Stimulated activated CD4-positive, alpha-beta T cell treated with anti-CD3 and anti-CD28 coated beads, Interleukin-1b, Interleukin-23, amount 100 ng/mL, for 24 hours (primary cell): Measurements from ENCODE around the gene C1QL4.

Source experiments
- DNase-seq, 4 experiments: peaks; one replicate each; pipeline ENCODE4 v3.0.0-alpha.2; 2020; ENCODE audit warnings: low read depth in 4 of 4, low spot score in 1 of 4

C1QL4 gene

DNA sequence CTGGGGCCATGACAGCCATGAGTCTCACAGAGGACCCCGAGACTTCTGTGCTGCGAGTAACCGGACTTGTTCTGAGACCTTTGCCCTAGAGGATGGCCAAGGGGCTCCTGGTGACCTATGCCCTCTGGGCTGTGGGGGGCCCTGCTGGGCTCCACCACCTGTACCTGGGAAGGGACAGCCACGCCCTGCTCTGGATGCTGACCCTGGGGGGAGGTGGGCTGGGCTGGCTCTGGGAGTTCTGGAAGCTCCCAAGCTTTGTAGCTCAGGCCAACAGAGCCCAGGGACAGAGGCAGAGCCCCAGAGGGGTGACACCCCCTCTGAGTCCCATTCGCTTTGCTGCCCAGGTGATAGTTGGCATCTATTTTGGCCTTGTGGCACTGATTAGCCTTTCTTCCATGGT lies 11.8 kb upstream of the C1QL4 start:
- no peak for DNase-seq

- DNase-seq, result peak; percentile 57 to 64 (median 62)
These were observed 10.6 kb upstream of the C1QL4 start for GRCh38 chr12:49347311-49348193.

DNA sequence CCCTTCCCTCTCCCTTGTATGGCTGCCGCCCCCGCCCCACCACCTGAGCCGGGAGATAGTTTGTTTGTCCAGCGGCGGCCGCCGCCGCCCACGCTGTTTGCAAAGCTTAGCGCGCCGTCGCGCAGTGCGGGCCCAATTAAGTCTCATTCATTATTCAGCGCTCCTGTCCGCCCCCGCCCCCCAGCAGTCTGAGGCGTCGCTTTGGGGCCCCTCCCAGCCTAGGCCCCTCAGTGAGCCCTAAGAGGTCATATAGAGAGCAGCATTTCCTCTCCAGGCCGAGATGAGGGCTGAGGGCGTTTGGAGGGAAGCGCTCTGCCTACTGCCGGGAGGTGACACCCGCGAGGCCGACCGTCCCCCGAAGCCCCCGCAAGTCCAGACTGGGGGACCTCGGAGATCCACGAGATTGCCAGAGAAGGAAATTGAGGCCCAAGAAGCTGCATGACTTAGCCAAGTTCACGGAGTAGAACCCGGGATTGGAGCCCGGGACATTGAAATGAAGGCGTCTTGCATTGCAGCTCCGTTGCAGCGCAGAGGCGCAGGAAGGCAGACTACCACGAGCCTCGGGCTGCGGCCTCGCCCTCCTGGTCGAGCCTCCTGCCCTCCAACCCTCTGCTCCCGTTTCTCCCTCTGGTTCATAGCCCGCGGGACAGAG lies 9.8 kb upstream of the C1QL4 start, which contains the start of gene DNAJC22:
DNAJC22 (plus strand) TSS at position 230 of the 652 bp plus-strand sequence. CDS start 1,985 bp downstream, outside the sequence.
- DNase-seq, result no peak

DNA sequence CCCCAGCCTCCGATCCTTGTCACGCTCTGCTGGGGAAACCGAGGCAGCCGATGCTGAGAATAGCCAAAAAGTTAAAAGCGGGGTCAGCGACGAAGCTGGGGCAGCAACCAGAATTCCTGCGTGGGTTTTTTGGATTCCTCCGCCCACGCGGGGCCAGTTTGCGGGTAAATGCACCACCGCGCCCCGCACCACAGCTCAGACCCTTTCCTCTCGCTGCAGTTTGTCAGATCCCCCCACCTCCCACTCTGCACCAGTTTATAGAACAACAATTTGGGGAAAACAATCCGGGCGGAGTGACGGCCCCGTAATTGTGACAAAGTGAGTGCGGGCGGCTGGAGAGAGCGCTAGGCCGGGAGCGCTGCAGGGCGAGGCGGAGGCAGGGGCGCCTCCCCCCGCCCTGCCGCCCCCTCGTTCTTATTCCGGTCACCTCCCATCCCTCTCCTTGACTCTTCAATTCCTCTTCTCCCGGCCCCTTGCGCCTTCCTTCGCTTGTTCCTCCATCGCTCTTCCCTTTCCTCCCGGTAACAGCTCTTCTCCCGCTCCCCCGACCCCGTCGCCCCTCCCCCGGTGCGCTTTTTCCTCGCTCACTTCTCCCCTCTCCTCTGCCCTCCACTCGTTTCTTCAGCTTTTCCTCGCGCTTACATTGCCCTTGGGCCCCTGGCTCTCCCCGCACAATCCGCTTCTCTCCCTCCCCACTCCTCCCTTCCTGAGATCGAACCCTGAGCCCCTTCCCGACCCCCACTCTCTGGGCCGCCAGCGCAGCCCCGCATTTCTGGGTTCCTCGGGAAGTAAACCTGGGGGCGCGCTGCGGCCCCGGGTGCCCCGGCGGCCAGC lies 9.1 kb upstream of the C1QL4 start:
- no peak for DNase-seq

DNA sequence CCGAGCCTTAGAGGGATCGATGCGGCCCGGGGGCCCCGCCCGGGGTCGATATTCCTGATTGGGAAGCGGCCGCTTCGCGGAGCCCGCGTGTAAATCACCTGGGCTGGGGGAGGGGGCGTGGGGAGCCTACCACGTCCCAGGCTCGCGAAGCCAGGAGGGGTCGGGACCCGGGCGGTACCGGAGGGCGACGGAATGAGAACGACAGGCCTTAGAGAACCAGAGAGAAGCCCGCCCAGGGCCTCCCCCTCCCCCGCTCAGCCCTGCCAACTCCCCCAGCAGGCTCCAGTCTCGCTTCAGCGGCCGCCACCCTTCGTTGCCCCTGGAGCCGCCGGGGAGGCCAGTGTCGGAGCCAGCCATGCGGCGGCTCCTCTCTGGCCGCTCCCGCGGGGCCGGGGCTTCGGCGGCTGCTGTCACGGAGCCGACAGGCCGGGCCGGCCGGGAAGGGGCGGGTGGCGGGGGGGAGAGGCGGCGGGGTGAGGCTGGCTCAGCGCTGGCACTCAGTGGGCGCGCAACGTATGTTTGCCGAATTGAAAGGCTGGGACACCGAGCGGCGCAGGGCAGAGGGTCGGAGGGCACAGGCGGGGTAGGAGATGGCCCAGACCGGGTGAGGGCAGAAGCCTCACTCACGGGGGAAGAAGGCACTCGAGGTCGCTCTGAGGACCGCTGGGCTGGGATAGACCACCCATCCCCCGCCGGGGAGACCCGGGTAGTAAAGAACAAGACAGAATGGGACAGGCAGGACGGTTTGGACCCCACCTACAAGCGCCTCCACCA lies 8.2 kb upstream of the C1QL4 start:
- no peak for DNase-seq

GRCh38 chr12:49344486-49345050 lies 7.6 kb upstream of the C1QL4 start:
- DNase-seq, result no peak

DNA sequence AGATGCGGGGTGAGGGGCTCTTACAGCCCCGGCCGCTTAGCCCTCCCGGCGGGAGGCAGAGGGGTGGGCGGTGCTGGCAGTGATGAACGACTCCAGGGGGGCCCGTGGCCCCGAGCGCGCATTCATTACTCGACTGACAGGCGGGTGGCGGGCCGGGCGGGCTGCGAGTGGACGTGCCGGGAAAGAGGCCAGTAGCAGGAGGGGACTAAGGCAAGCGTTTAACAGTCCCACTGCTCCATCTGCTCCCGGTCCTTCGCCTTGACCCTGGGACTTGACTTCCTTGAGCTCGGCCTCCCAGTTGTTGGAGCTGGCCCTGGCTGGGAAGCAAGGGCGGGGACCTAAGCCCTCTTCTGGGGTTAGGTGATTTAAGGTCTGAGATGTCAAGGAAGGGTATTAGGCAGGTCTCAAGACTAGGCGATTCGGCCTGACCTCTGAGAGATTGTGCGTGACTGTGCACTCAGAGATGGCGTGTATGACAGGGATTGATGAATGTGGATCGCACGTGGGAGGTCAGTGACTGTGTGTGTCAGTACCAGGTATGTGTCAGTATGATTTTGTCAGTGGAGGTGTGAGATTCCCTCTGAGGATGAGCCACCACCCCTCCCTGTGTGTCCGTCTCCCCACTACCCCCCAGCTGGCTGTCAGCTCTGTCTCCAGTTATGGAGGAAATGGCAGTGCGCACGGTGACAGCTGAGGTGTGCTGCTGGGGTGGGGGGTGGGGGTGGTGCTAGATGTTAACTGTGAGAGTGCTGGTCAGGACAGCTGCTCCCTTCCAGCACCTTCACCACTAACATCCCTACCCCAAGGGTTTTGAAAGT lies 6.1 kb upstream of the C1QL4 start:
- DNase-seq, result peak in 1 of 4 experiments; percentile 36

- DNase-seq, result peak; percentile 44 to 81 (median 68)
These were observed 5.3 kb upstream of the C1QL4 start for GRCh38 chr12:49342066-49342913.

DNA sequence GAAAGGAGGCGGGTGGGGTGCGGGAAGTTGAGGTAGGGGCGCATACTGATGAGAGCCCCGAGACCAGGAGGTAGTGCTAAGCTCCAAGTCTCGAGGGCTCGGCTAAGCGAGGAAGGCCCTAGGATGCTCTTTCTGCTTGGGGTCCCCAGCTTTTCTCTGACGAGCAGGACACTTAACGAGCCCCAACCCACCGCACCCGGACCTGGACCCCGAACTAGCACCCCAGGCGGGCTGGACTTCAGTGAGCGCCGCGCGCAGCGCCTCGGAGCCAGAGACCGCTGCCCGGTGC lies 4.7 kb upstream of the C1QL4 start:
- no peak for DNase-seq

GRCh38 chr12:49340971-49341776 lies 4.2 kb upstream of the C1QL4 start:
- DNase-seq, result no peak

GRCh38 chr12:49340095-49340870 lies 3.3 kb upstream of the C1QL4 start:
- DNase-seq, result no peak

DNA sequence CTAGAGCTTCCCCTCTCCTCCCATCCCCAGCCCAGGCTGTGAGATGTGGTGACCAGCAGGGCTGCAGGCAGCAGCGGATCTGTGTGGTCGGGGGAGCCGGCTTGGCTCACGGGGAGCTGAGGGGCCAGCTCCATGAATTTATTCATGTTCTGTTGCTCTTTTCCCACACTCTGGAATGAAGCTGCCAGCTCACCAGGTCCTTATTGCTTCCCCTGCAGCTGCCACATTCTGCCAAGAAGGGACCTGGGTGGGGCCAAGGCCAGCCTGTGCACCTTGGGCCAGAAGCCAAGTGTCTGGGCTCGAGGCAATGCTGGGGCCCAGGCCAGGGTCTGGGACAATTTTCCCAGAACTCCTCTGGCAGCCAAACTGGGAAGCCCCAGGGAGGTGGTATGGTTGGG lies 2.5 kb upstream of the C1QL4 start:
- DNase-seq, result no peak

- DNase-seq, result no peak
These were observed 2.0 kb upstream of the C1QL4 start for GRCh38 chr12:49338830-49339463.

GRCh38 chr12:49335955-49336644 lies 888 bp downstream of the C1QL4 start:
- DNase-seq, result no peak

GRCh38 chr12:49335118-49335954 lies 1.7 kb downstream of the C1QL4 start:
- no peak for DNase-seq
